ENCODE measurements around the gene DUSP19.

GRCh38 chr2:183038341-183039300 lies 39.9 kb upstream of the DUSP19 start, which contains the start of gene NCKAP1:
- TF ChIP-seq GATA2 (IDR thresholded peaks at IDR 0.05; ENCODE audit: low read depth, low read length) (no peak), GATA3 (IDR thresholded peaks at IDR 0.05; ENCODE audit: low read depth, low read length) (no peak)
